ENCODE data around the gene HAPLN2.

Gene HAPLN2

DNA sequence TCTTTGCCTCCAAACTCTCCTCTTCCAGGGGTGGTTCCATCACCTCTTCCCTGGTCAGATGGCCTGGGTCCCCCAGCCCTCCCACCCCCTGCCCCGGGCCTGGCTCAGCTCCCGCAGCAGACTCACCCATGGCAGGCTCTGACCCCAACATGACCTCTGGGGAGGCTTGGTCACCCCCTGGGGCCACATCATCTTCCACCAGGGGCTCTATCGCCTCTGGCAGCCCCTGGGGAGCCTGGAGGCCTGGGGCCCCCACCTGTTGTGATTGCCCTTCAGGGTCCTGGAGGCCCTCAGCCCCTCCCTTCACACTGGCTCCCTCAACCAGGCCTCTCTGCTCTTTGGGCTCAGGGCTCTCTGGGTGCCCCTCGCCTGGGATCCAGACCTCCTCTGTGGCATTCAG is 51.6 kb downstream of the HAPLN2 start:
- no peak overlapping the region for H3K4me3 ChIP-seq (ENCODE audit: low read depth, low read length)
- DNase-seq (ENCODE audit: low read depth): no peak
- TF ChIP-seq, protein P1, sequence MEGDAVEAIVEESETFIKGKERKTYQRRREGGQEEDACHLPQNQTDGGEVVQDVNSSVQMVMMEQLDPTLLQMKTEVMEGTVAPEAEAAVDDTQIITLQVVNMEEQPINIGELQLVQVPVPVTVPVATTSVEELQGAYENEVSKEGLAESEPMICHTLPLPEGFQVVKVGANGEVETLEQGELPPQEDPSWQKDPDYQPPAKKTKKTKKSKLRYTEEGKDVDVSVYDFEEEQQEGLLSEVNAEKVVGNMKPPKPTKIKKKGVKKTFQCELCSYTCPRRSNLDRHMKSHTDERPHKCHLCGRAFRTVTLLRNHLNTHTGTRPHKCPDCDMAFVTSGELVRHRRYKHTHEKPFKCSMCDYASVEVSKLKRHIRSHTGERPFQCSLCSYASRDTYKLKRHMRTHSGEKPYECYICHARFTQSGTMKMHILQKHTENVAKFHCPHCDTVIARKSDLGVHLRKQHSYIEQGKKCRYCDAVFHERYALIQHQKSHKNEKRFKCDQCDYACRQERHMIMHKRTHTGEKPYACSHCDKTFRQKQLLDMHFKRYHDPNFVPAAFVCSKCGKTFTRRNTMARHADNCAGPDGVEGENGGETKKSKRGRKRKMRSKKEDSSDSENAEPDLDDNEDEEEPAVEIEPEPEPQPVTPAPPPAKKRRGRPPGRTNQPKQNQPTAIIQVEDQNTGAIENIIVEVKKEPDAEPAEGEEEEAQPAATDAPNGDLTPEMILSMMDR (IDR thresholded peaks at IDR 0.05; ENCODE audit: low read depth, low read length, missing control alignments): no peak

DNA sequence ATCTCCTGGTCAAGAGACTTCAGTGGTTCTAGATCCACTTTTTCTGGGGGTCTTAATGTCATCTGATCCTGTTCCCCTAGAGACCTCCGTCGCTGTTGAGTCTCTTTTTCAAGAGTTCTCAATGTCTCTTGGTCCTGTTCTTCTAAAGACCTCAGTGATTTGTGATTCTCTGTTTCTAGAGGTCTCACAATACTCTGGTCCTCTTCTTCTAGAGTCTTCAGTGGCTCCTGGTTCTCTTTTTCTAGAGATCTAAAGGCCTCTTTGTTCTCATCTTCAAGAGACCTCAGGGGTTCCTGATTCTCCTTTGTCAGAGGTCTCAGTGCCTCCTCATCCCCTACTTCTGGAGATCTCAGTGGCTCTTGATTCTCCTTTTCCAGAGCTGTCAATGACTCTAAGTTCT is 52.6 kb downstream of the HAPLN2 start:
- no peak overlapping the region for H3K4me3 ChIP-seq (ENCODE audit: low read depth, low read length)
- TF ChIP-seq, protein P1 (IDR thresholded peaks at IDR 0.05; ENCODE audit: low read depth, low read length, missing control alignments): no peak
- no peak for DNase-seq (ENCODE audit: low read depth)

DNA sequence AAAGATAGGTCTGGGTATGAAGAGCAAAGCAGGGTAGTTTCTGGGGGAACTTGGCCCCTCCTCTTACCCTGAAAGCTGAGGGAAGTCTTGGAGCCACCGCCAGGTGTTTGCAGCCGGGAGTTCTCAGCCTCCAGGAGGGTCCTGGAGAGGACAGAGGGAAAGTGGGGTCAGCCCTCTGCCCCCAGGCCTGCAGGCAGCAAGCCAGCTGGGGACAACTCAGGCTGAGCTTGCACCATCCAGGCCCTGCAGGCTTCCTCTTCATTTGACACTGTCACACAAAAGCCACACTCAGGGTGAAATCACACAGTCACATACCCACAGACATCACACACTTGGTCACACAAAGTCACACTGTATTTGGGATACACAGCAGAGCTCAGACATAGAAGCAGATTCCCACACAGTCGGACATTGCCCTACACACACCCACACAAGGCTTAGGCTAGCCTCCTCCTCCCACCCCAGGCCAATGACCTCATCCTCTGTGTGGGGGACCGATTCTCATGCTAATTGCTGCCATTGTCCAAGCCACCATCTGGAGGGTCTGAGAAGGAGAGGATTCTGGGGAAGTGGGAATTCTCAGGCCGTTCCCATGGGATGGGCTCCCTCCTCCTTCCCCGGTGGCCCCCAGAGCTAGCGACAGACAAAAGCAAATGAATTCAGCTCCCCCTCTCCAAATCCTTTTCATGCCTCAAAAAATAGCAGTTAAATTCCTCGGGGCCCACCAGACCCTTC is 54.3 kb downstream of the HAPLN2 start:
- TF ChIP-seq, protein P1 (IDR thresholded peaks at IDR 0.05; ENCODE audit: low read depth, low read length, missing control alignments): no peak
- H3K4me3 ChIP-seq (ENCODE audit: low read depth, low read length): no peak overlapping the region
- no peak for DNase-seq (ENCODE audit: low read depth)

Measured in GM12864 (cell line).